Cardiac fibroblast (primary cell): ENCODE results near the gene DNLZ.

Experiments used
- DNase-seq, 2 donors: peaks; one replicate each; pipeline versions ENCODE4 v3.0.0 to v3.0.0-alpha.2; 2010; ENCODE audit warnings: low read depth in 2 of 2
- H3K4me3 ChIP-seq, 2 donors: replicated peaks in 1 of 2; 1 replicate in 1 of 2; 2 replicates in 1 of 2; pipeline ENCODE4 v1.5.1; 2011; ENCODE audit warnings: low read depth in 2 of 2, low read length in 2 of 2, mild to moderate bottlenecking in 2 of 2, moderate library complexity in 1 of 2
- TF ChIP-seq, protein P1 (sequence below): IDR thresholded peaks from one replicate; pipeline ENCODE4 v1.5.1; 2011; ENCODE audit warnings: low read depth, mild to moderate bottlenecking, low read length, inconsistent platforms

Gene DNLZ

DNA sequence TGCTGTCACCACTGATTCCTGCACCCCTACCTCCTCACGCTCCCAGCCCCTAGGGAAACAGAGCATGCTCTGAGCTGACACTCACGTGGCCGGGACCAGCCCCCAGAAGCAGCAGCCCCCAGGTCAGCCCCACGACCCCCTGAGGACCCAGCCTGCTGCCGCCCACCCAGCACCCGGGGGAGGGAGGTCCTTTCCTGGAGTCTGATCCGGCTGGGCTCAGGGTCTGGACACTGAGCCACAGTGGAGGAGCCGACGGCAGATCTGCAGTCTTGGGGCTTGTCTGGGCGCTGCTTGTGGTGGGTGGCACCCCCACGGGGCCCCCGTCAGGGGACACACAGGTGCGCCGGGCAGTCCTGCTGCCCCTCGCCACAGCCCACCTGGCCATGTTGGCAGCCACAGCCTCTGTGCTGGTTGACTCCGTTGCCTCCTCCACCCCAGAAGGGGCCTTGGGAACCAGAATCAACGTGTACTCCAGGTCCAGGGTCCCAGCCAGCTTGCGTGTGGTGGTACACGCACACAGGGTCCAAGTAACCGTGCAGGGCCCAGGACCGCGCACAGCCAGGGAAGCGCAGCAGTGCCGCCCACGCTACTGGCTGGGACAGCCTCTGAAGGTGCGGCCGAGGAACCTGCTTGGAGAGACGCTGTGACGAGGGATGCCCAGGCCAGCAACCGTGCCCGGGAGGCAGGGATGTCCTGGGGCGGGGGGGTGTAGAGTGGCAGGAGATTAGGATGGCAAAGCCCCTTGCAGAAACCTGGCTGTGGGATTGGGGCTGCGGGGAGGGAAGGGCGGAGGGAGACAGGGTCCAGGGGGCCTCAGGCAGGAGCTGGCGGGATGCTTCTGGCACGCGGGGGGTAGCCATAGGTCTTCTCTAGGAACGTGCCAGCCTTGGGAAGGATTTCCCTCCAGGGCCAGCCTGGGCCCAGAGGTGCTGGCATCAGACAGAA is 3.5 kb downstream of the DNLZ start:
- TF ChIP-seq, protein P1, sequence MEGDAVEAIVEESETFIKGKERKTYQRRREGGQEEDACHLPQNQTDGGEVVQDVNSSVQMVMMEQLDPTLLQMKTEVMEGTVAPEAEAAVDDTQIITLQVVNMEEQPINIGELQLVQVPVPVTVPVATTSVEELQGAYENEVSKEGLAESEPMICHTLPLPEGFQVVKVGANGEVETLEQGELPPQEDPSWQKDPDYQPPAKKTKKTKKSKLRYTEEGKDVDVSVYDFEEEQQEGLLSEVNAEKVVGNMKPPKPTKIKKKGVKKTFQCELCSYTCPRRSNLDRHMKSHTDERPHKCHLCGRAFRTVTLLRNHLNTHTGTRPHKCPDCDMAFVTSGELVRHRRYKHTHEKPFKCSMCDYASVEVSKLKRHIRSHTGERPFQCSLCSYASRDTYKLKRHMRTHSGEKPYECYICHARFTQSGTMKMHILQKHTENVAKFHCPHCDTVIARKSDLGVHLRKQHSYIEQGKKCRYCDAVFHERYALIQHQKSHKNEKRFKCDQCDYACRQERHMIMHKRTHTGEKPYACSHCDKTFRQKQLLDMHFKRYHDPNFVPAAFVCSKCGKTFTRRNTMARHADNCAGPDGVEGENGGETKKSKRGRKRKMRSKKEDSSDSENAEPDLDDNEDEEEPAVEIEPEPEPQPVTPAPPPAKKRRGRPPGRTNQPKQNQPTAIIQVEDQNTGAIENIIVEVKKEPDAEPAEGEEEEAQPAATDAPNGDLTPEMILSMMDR = no peak
- DNase-seq = no peak
- H3K4me3 ChIP-seq = no peak overlapping the region

DNA sequence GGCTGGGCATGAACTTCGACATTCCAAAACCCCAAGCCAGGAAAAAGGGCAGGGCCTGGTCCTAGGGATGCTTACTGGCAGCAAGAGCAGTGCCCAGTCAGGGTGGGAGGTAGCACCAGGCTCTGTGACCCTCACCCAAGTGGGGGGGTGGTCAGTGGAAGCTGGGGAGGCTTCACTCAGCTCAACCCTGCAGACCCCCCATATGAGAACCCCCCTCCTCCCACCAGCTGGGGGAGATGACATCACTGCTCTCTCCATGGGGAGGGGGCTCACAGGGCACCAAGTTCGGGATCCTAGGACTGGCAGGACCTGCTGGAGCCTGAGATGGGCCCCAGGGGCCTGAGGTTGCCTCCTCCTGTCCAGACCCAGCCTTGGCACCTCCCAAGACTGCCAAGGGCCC is 4.7 kb downstream of the DNLZ start:
- TF ChIP-seq, protein P1 = no peak
- H3K4me3 ChIP-seq = no peak overlapping the region

DNA sequence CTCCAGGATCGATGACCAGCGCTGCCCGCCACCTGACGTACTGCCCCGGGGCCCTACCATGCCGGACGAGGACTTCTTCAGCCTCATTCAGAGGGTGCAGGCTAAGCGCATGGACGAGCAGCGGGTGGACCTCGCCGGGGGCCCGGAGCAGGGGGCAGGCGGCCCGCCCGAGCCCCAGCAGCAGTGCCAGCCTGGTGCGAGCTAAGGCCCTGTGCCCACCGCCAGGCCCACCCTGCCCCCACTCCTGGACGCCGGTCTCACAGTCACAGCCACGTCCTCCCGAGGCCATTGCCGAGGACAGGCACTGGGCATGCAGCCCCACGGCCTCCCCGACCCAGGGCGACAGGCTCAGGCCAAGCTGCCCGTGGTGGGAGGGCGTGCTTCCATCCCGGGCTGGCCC is 5.5 kb downstream of the DNLZ start:
- no peak overlapping the region for H3K4me3 ChIP-seq
- DNase-seq = no peak
- TF ChIP-seq, protein P1 = no peak

More for the DNA sequence above, 4.7 kb downstream of the DNLZ start:
- DNase-seq = no peak

DNA sequence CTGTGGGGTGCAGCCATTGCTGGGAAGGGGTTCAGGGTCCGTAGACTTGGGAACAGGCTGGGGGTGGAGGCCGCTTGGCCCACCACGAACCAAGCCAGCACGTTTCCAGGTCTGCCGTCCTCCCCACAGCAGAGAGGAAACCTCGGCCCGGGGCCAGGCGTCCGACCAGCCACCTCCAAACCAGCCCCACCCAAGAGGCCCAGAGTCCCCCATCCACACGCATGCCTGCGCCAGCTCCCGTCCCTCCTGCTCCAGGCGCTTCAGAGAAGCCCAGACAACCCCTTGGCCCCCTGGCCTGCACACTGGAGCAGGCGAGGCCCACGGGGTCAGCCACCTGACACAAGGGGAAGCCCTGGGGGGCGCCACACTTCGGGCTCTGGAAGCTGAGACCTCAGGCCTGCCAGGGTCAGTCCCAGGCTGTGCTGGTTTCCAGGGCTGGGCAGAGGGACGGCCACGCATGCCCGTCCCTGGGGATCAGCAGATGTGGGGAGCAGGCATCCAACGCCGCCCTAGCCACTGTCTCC is 6.3 kb downstream of the DNLZ start:
- TF ChIP-seq, protein P1 = no peak
- no peak for DNase-seq
- H3K4me3 ChIP-seq = no peak overlapping the region

DNA sequence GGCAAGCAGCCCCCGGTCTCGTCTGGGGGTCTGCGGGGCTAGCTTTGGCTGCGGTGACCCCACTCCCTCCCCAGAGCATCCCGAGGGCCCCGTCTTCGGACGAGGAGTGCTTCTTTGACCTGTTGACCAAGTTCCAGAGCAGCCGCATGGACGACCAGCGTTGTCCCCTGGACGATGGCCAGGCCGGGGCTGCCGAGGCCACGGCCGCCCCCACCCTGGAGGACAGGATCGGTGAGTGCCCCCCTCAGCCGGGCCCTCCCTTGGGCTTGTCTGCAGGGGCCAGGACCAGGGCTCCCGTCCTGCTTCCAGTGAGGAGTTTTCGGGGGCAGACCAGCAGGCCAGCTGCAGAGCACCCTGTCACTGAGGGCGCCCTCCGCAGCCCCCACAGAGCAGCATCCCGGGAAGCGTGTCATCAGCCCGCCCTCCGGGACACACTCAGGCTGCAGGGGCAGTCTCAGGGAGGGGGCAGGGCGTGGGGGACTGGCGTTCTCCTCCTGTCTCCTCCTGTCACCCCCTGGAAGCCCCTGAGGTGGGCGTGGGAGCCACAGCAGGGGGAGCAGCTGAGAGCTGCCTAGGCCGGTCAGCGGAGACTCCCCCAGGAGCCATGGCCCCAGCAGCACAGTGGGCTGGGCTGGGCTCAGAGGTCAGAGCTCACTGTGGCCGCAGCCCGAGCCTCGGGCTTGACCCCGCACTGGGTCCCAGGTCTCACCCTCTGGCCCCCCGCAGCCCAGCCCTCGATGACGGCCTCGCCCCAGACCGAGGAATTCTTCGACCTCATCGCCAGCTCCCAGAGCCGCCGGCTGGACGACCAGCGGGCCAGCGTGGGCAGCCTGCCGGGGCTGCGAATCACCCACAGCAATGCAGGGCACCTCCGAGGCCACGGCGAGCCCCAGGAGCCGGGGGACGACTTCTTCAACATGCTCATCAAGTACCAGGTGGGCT is 7.7 kb downstream of the DNLZ start:
- no peak for DNase-seq
- no peak overlapping the region for H3K4me3 ChIP-seq
- TF ChIP-seq, protein P1 = no peak

DNA sequence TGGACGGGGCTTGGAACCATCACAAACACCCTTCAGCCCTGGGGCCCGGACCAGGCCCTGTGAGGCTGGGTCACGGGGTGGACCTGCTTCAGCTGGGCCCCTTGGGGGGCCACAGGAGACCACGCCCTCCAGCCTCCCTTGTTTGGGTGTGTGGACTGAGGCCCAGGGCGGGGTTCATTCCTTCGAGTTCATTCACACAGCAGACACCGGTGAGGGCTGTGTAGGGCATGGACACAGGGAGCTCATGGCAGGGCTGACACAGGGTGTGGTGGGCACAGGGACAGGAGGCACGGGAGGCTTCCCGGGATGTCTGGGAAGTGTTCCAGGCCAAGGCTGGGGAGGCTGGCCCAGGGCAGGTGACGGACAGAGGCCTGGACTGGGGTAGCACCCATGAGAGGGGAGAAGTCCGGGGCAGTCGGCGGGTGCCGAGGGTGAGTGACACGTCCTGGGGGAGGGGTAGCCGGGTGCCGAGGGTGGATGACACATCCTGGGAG is 8.9 kb downstream of the DNLZ start:
- H3K4me3 ChIP-seq = no peak overlapping the region
- TF ChIP-seq, protein P1 = no peak
- DNase-seq = peak; percentile 17 to 38
